ENCODE data around the gene CEP44. TPM values are rescaled to one million over a fixed set of nuclear protein-coding genes. Genes with fewer than 3 reads are reported as not detected.

Gene CEP44
- total RNA-seq, 1 experiment from 2014 or later = 20.0 TPM

DNA sequence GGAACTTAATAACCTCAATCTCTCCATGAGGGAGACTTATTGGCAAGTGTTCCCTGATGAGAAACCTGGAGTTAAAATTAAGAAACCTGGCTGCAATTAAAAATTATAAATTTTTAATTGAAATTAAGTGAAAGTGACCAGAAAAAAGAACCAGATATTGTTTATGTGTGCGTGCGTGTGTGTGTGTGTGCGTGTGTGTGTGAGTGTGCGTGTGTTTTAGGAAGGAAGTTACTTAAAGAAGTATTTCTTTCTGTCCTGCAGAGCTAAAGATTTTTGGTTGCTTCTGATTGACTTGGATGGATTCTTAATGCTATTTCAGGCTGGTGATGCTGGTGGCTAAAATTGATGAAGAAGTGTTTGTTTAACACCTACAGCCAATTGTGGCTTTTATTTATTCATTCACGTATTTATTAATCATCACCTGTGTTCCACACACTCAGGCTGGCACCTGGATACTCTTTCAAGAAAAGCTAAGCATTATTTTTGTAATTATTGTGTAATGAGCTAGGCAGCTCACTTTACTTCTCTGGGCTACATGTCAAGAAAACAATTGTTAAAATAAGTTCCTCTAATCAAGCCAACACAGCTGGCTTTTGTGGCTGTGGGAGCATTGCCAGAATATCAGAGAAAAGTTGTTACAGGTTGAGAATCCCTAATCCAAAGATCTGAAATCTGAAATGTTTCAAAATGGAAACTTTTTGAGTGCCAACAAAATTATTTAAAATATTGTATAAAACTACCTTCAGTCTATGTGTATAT, 68.5 kb downstream of the CEP44 start:
- H3K36me3 Mint-ChIP-seq (ENCODE audit: insufficient read depth, unreplicated experiment) = no peaks in the 10 kb centered on the region
- no peak overlapping the region for H3K4me3 Mint-ChIP-seq (ENCODE audit: unreplicated experiment)
- no peaks in the 10 kb centered on the region for H3K4me1 Mint-ChIP-seq (ENCODE audit: low read depth, unreplicated experiment)
- no TSS peak for BruUV-seq (replicated peaks)
- intact Hi-C loops (cut with micrococcal nuclease; ENCODE audit: unreplicated experiment) = no loop called here
- Histone ChIP-seq H3K4me1 (no peaks in the 10 kb centered on the region), H3K36me3 (ENCODE audit: control insufficient read depth, insufficient read depth, low read length) (no peaks in the 10 kb centered on the region), H3K27me3 (replicated peaks; ENCODE audit: control insufficient read depth, insufficient read depth, low read length) (no peaks in the 10 kb centered on the region), H3K9me3 (no peaks in the 10 kb centered on the region), H3K4me3 (ENCODE audit: low read depth, low read length) (no peak overlapping the region)
- peaks cover 2% of the 10 kb centered on the region for H3K27me3 Mint-ChIP-seq (ENCODE audit: insufficient read depth, unreplicated experiment)
- DNase-seq = no peak
- TF ChIP-seq, protein P1, sequence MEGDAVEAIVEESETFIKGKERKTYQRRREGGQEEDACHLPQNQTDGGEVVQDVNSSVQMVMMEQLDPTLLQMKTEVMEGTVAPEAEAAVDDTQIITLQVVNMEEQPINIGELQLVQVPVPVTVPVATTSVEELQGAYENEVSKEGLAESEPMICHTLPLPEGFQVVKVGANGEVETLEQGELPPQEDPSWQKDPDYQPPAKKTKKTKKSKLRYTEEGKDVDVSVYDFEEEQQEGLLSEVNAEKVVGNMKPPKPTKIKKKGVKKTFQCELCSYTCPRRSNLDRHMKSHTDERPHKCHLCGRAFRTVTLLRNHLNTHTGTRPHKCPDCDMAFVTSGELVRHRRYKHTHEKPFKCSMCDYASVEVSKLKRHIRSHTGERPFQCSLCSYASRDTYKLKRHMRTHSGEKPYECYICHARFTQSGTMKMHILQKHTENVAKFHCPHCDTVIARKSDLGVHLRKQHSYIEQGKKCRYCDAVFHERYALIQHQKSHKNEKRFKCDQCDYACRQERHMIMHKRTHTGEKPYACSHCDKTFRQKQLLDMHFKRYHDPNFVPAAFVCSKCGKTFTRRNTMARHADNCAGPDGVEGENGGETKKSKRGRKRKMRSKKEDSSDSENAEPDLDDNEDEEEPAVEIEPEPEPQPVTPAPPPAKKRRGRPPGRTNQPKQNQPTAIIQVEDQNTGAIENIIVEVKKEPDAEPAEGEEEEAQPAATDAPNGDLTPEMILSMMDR (IDR thresholded peaks at IDR 0.05; ENCODE audit: insufficient read depth in 1 of 2, low read depth in 1 of 2, low read length in 1 of 2, severe bottlenecking in 1 of 2, unreplicated experiment in 1 of 2) = no peak
- H3K9me3 Mint-ChIP-seq (ENCODE audit: unreplicated experiment) = peaks cover 8% of the 10 kb centered on the region
- CTCF ChIA-PET = no interaction called here
- H3K27ac Mint-ChIP-seq (ENCODE audit: unreplicated experiment) = no peak overlapping the region
- POLR2A ChIA-PET = no interaction called here

DNA sequence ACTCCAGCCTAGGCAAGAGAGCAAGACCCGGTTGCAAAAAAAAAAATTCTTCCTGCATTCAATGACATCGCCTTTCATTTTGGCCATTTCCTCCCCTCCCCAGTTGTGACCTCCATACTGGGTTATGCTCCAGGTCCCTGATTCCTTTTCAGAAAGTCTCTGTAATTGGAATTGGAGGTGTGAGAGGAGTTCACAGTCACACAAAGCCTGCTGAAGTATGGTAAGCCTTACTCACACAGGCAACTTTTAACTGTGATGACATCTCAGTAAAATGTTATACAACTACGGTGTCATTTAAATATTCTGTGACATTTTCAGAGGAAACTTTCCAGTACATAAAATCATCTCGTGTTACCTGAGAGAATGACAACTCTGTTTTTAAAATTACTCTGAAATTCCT, 73.6 kb downstream of the CEP44 start:
- Mint-ChIP-seq H3K27me3 (ENCODE audit: insufficient read depth, unreplicated experiment) (peaks cover 2% of the 10 kb centered on the region), H3K4me1 (ENCODE audit: low read depth, unreplicated experiment) (no peaks in the 10 kb centered on the region), H3K4me3 (ENCODE audit: unreplicated experiment) (no peak overlapping the region), H3K27ac (ENCODE audit: unreplicated experiment) (no peak overlapping the region), H3K9me3 (ENCODE audit: unreplicated experiment) (no peaks in the 10 kb centered on the region), H3K36me3 (ENCODE audit: insufficient read depth, unreplicated experiment) (no peaks in the 10 kb centered on the region)
- DNase-seq = no peak
- no peaks in the 10 kb centered on the region for H3K9me3 ChIP-seq
- intact Hi-C loops (cut with micrococcal nuclease; ENCODE audit: unreplicated experiment) = no loop called here
- TF ChIP-seq, protein P1 (IDR thresholded peaks at IDR 0.05; ENCODE audit: insufficient read depth in 1 of 2, low read depth in 1 of 2, low read length in 1 of 2, severe bottlenecking in 1 of 2, unreplicated experiment in 1 of 2) = no peak
- H3K27me3 ChIP-seq (replicated peaks; ENCODE audit: control insufficient read depth, insufficient read depth, low read length) = no peaks in the 10 kb centered on the region
- ChIA-PET POLR2A (no interaction called here), CTCF (no interaction called here)
- H3K4me1 ChIP-seq = no peaks in the 10 kb centered on the region
- H3K36me3 ChIP-seq (ENCODE audit: control insufficient read depth, insufficient read depth, low read length) = no peaks in the 10 kb centered on the region
- BruUV-seq (replicated peaks) = no TSS peak
- no peak overlapping the region for H3K4me3 ChIP-seq (ENCODE audit: low read depth, low read length)

DNA sequence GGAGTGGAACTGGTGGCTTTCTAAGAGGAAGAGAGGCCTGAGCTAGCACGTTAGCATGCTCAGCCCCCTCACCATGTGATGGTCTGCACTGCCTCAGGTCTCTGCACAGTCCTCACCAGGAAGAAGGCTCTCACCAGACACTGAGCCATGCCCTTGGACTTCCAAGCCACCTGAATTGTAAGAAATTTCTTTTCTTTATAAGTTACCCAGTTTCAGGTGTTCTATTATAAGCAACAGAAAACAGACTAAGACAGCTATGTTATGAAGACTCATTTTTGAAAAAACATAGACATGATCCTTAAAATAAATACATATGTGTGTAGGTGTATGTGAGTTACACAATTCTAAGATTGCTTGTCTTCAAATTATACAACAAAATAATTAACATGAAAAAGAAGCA, 74.7 kb downstream of the CEP44 start:
- no peaks in the 10 kb centered on the region for H3K36me3 Mint-ChIP-seq (ENCODE audit: insufficient read depth, unreplicated experiment)
- Histone ChIP-seq H3K4me3 (ENCODE audit: low read depth, low read length) (no peak overlapping the region), H3K4me1 (no peaks in the 10 kb centered on the region), H3K36me3 (ENCODE audit: control insufficient read depth, insufficient read depth, low read length) (no peaks in the 10 kb centered on the region), H3K27me3 (replicated peaks; ENCODE audit: control insufficient read depth, insufficient read depth, low read length) (no peaks in the 10 kb centered on the region), H3K9me3 (no peaks in the 10 kb centered on the region)
- intact Hi-C loops (cut with micrococcal nuclease; ENCODE audit: unreplicated experiment) = no loop called here
- H3K27ac Mint-ChIP-seq (ENCODE audit: unreplicated experiment) = no peak overlapping the region
- no peaks in the 10 kb centered on the region for H3K4me1 Mint-ChIP-seq (ENCODE audit: low read depth, unreplicated experiment)
- ChIA-PET CTCF (no interaction called here), POLR2A (no interaction called here)
- no peak for DNase-seq
- H3K4me3 Mint-ChIP-seq (ENCODE audit: unreplicated experiment) = no peak overlapping the region
- TF ChIP-seq, protein P1 (IDR thresholded peaks at IDR 0.05; ENCODE audit: insufficient read depth in 1 of 2, low read depth in 1 of 2, low read length in 1 of 2, severe bottlenecking in 1 of 2, unreplicated experiment in 1 of 2) = no peak
- peaks cover 2% of the 10 kb centered on the region for H3K27me3 Mint-ChIP-seq (ENCODE audit: insufficient read depth, unreplicated experiment)
- H3K9me3 Mint-ChIP-seq (ENCODE audit: unreplicated experiment) = no peaks in the 10 kb centered on the region
- no TSS peak for BruUV-seq (replicated peaks)

Data from Caco-2 (cell line).